GM18508 (cell line): ENCODE data around the gene PTPN7.
"Not testable (repeated sequence)": the region's sequence is repeated elsewhere in the genome, so short reads cannot be mapped to it uniquely, and the experiment has no call there.

Experiments used
- ATAC-seq: cut with Tn5 transposase; IDR thresholded peaks from one replicate; pipeline ENCODE4 v1.9.1; 2021; ENCODE audit warnings: moderate number of reproducible peaks; ENCODE audit not compliant: insufficient read depth, unreplicated experiment

PTPN7 gene

GRCh38 chr1:202111589-202111988, 48.8 kb downstream of the PTPN7 start:
- not testable (repeated sequence) for ATAC-seq

GRCh38 chr1:202110977-202111376, 49.4 kb downstream of the PTPN7 start:
- no peak for ATAC-seq

GRCh38 chr1:202107801-202108731, 52.3 kb downstream of the PTPN7 start:
- no peak for ATAC-seq

- no peak for ATAC-seq
Measured at GRCh38 chr1:202107321-202107761, 53.1 kb downstream of the PTPN7 start.

- no peak for ATAC-seq
Measured at GRCh38 chr1:202106340-202107254, 53.8 kb downstream of the PTPN7 start.

DNA sequence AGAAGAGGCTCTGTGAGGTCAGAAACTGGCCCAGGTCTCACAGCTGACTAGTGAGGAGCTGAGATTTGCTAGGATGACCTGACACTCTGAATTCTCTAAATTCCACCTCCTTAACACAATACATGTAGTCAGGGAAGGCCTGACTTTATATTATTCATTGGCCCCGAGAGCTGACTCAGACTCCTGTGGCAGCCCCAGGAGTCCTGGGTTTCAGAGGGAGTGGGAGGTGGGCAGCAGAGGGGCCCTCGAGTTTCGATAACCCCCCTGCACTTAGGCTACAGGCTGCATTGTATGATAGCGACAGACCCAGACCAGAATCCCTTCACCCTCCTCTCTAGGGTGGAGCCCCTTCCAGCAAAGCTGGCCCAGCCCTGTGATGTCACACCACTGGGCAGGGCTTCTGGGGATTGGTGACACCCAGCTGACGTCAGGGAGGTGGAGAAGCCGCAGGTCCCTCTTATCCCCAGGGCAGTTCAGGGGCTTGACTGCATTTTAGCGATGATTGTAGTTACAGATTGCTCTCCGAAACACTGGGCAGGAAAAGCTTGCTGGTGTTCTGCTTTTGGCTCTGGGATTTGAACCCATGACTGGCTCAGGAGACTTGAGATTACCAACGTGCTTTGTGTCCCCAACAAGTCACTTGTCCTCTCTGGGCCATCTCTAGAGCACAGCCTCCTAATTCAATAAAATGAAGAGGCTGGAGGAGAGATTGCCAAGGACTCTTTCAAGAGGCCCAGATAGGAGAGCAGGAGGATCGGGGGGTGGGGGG, 54.6 kb downstream of the PTPN7 start:
- no peak for ATAC-seq

GRCh38 chr1:202104073-202104472, 56.3 kb downstream of the PTPN7 start:
- ATAC-seq: no peak

GRCh38 chr1:202101184-202101583, 59.2 kb downstream of the PTPN7 start:
- no peak for ATAC-seq
